Fibroblast of the aortic adventitia (primary cell): ENCODE results near the gene ETV6. TPM values are rescaled to one million over a fixed set of nuclear protein-coding genes. Genes with fewer than 3 reads are reported as not detected.

Source experiments
- DNase-seq: peaks from one replicate; pipeline ENCODE4 v3.0.0-alpha.2; 2010; ENCODE audit warnings: low read depth
- H3K4me3 ChIP-seq: 2 replicates; pipeline ENCODE4 v1.5.1; 2011; ENCODE audit warnings: low read depth, mild to moderate bottlenecking, control low read depth, low read length, moderate library complexity
- total RNA-seq: library from RNA; depleted of rRNA; stranded (reverse); fragments of >200 nt; gene quantifications from 2 replicates; pipeline ENCODE4 v1.2.3, GENCODE V29; 2012; ENCODE audit warnings: low replicate concordance
- TF ChIP-seq, protein P1 (sequence below): IDR thresholded peaks from 2 replicates; pipeline ENCODE4 v1.5.1; 2011; ENCODE audit warnings: mild to moderate bottlenecking, low read length, control low read depth, inconsistent platforms; ENCODE audit not compliant: insufficient read depth

Gene ETV6
- total RNA-seq, 1 donor, result 6.1 TPM

DNA sequence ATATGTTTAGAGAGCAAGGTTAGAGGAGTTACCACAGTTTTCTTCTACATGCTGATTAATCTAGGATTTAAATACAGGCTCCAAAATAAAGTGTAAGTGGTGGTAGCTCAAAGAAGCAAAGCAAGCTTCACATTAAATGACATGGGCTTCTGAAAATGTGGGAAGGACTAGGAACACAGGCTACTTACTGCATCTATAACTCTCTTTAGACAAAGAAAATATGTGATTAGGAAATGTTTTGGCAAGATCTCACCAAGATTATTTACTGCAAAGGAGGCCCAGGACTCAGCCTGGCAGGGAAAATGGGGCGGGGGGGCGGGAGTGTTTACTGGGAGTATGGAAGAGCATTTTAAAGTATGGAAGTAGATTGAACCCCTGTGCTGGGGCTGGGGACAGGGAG is 39.4 kb downstream of the ETV6 start:
- TF ChIP-seq, protein P1, sequence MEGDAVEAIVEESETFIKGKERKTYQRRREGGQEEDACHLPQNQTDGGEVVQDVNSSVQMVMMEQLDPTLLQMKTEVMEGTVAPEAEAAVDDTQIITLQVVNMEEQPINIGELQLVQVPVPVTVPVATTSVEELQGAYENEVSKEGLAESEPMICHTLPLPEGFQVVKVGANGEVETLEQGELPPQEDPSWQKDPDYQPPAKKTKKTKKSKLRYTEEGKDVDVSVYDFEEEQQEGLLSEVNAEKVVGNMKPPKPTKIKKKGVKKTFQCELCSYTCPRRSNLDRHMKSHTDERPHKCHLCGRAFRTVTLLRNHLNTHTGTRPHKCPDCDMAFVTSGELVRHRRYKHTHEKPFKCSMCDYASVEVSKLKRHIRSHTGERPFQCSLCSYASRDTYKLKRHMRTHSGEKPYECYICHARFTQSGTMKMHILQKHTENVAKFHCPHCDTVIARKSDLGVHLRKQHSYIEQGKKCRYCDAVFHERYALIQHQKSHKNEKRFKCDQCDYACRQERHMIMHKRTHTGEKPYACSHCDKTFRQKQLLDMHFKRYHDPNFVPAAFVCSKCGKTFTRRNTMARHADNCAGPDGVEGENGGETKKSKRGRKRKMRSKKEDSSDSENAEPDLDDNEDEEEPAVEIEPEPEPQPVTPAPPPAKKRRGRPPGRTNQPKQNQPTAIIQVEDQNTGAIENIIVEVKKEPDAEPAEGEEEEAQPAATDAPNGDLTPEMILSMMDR, result no peak

DNA sequence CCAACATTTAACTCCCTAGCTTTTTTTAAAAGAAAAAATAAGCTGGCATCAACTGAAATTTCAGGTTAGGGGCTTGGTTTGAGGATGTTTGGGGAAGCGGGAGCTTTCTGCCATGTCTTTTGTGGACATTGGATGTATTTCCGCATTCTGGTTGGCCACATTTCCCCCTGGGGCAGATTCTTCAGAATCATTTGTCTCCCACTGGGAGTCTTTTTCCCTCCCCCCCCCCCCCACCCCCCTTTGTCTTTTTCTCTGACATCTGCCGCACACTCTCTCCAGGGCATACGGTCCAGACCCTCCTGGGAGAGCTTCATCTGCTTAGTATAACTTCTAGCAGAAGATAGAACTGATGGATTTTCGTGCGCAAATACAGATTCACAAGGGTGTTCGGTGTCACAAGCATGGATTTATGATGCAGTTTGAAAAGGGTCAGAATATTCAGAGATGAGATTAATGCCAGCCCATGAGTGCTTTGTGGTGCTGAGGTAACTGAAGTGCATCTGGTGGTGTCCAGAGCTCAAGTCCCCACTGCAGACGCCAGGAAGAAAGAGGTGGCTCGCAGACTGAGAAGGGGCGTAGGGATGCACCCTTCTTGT is 40.2 kb downstream of the ETV6 start:
- TF ChIP-seq, protein P1, result no peak
- no peak overlapping the region for H3K4me3 ChIP-seq
- no peak for DNase-seq

More for the DNA sequence above, 39.4 kb downstream of the ETV6 start:
- no peak overlapping the region for H3K4me3 ChIP-seq
- DNase-seq, result peak; percentile 69

DNA sequence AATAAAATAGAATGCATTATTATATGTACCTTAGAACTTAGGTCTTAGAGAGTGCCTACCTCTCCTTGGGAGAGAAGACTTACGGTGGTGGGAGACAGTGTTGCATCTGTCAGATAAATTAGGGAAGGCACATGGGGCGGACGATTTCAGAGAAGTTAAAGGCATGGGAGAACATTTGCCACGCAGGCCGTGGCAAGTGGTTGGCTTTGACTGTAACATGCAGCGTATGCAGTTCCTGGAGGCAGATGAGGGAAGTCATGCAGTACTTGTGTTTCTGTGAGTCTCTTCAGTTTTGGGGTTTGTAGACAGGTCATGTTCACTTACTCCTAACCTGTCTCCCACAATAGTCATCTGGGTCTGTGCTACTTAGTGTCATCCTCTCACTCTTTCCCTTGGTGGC is 43.6 kb downstream of the ETV6 start:
- DNase-seq, result no peak
- no peak overlapping the region for H3K4me3 ChIP-seq
- TF ChIP-seq, protein P1, result no peak

DNA sequence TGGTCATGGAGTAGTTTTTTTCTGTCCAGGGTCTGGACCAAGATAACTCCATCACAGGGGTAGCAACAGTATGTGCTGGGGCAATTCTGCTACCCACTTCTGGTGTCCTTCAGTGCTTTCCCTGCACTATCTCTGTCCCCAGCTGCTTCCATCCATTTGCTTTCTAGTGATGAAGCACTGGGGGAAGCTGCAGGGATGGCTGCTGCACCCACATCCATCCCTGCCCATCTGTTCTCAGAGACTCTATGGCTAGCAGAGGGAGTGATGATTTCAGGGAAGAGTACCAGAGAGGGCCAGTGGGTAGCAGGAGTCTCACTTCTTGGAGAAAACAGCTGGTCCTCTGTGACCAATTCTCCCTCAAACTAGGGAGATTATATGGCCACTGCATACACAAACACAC is 44.1 kb downstream of the ETV6 start:
- H3K4me3 ChIP-seq, result no peak overlapping the region
- no peak for DNase-seq
- TF ChIP-seq, protein P1, result no peak

DNA sequence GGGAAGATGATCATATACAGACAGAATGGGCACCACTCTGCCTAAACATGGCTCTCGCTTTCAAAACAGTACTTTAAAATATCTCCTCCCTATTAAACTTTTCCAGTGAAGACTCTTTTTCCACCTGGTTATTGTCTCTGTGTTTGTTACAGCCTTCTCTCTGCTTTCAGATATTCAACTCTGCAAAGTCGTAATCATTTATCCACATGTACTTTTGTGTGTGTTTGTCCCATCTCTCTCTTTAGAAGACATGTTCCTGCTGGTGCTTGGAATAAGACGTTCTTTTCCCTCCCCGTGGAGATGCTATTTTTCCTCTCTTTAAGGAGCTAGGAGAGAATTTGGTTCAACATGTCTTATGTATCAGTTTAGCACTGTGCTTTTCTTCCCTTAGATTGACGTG is 45.1 kb downstream of the ETV6 start:
- DNase-seq, result no peak
- TF ChIP-seq, protein P1, result no peak
- H3K4me3 ChIP-seq, result no peak overlapping the region

DNA sequence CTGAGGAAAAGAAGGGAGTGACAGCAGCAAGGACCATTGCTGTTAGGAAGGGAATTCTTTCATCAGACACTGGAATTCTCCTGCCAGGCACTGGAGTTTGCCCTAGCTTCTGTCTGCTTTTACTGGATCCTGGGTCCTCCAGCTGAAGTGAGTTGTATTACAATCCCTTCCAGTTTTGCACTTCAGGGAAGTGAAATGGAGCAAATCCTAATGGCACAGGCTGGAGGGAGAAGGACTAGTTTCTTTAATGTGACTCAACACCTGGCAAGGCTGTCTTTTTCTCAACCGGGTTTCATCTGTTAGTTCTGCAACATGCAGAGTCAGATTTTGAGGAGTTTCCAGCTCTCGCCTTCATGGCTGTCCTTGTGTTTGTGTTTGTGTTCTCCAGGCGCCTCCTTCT is 45.8 kb downstream of the ETV6 start:
- TF ChIP-seq, protein P1, result no peak
- peak; percentile 86 for DNase-seq
- H3K4me3 ChIP-seq, result no peak overlapping the region

DNA sequence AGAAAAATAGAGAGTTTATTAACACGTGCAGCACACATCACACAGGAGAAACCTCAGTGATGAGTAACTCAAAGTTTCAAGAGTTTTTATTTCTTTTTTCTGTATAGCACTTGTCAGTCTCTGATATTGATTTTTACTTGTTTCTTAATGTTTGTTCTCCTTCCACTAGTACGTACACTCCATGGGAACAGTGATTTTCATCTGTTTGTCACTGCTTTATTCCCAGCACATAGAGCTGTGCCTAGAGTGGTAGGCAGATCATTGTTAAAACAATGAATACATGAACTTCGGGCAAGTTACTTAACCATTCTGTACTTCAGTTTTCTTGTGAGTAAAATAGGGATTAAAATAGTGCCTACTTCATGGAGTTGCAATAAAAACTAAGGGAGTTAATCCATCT is 46.6 kb downstream of the ETV6 start:
- TF ChIP-seq, protein P1, result no peak
- no peak overlapping the region for H3K4me3 ChIP-seq
- DNase-seq, result no peak
